HEK293 (cell line): ENCODE results near the gene ISG20L2.

Source experiments
- CTCF ChIA-PET: fragments of 350-600 bp; formaldehyde crosslinking; extraction: SDS; loops from one replicate; lab custom pipeline; 2021; ENCODE audit warnings: antibody characterized with exemption; lab: Yijun Ruan, JAX
- POLR2A ChIA-PET: fragments of 300-600 bp; formaldehyde crosslinking; extraction: SDS; loops from one replicate; lab custom pipeline; 2020; ENCODE audit warnings: antibody characterized with exemption, inconsistent platforms; lab: Yijun Ruan, JAX
- H3K27ac ChIP-seq: fragments of 200-500 bp; sonication (Bioruptor generic); 2 replicates; pipeline ENCODE4 v1.5.1; 2014; ENCODE audit warnings: low read depth, low read length, control low read depth, inconsistent platforms; ENCODE audit errors: extremely low read depth
- H3K36me3 ChIP-seq, 2 experiments: fragments of 200-500 bp in 1 of 2; sonication (Bioruptor generic) in 1 of 2; 1 replicate in 1 of 2; 2 replicates in 1 of 2; pipeline ENCODE4 v1.5.1; 2014 to 2017; ENCODE audit warnings: inconsistent platforms in 2 of 2, low read length in 2 of 2; ENCODE audit not compliant: control insufficient read depth in 2 of 2, insufficient read depth in 1 of 2
- H3K4me1 ChIP-seq: fragments of 200-500 bp; sonication (Bioruptor generic); 2 replicates; pipeline ENCODE4 v1.5.1; 2014; ENCODE audit warnings: mild to moderate bottlenecking, low read length, inconsistent platforms; ENCODE audit not compliant: control insufficient read depth, insufficient read depth
- H3K4me3 ChIP-seq: 2 replicates; pipeline ENCODE4 v1.5.1; 2011; ENCODE audit warnings: low read depth, mild to moderate bottlenecking, control low read depth, low read length, moderate library complexity
- H3K9me3 ChIP-seq: fragments of 200-500 bp; sonication (Bioruptor generic); 2 replicates; pipeline ENCODE4 v1.5.1; 2014; ENCODE audit warnings: low read depth, low read length, inconsistent platforms; ENCODE audit not compliant: control insufficient read depth, insufficient read depth
- MYNN ChIP-seq: fragments of 450-650 bp; formaldehyde crosslinking; IDR thresholded peaks from 2 replicates; pipeline ENCODE4 v1.5.1; 2016; ENCODE audit warnings: missing biosample characterization, missing genetic modification characterization, borderline replicate concordance
- OSR2 ChIP-seq: fragments of 450-650 bp; formaldehyde crosslinking; IDR thresholded peaks from 2 replicates; pipeline ENCODE4 v1.5.1; 2016; ENCODE audit warnings: missing biosample characterization, missing genetic modification characterization
- ZBTB1 ChIP-seq: fragments of 450-650 bp; formaldehyde crosslinking; IDR thresholded peaks from 2 replicates; pipeline ENCODE4 v1.5.1; 2016; ENCODE audit warnings: missing biosample characterization, missing genetic modification characterization
- ZFP41 ChIP-seq: fragments of 450-650 bp; formaldehyde crosslinking; IDR thresholded peaks from 2 replicates; pipeline ENCODE4 v1.5.1; 2016; ENCODE audit warnings: missing biosample characterization, missing genetic modification characterization, borderline replicate concordance
- ZNF138 ChIP-seq: fragments of 450-650 bp; formaldehyde crosslinking; IDR thresholded peaks from 2 replicates; pipeline ENCODE4 v1.5.1; 2016; ENCODE audit warnings: missing biosample characterization, missing genetic modification characterization, borderline replicate concordance
- ZNF211 ChIP-seq: fragments of 450-650 bp; formaldehyde crosslinking; IDR thresholded peaks from 2 replicates; pipeline ENCODE4 v1.5.1; 2016; ENCODE audit warnings: low read depth, missing biosample characterization, missing genetic modification characterization
- ZNF214 ChIP-seq: fragments of 450-650 bp; formaldehyde crosslinking; IDR thresholded peaks from 2 replicates; pipeline ENCODE4 v1.5.1; 2017; ENCODE audit warnings: missing biosample characterization, mild to moderate bottlenecking, missing genetic modification characterization, borderline replicate concordance
- ZNF24 ChIP-seq: fragments of 450-650 bp; formaldehyde crosslinking; IDR thresholded peaks from 2 replicates; pipeline ENCODE4 v1.5.1; 2016; ENCODE audit warnings: missing biosample characterization, missing genetic modification characterization
- ZNF48 ChIP-seq: fragments of 450-650 bp; formaldehyde crosslinking; IDR thresholded peaks from 2 replicates; pipeline ENCODE4 v1.5.1; 2016; ENCODE audit warnings: missing biosample characterization, missing genetic modification characterization
- ZNF624 ChIP-seq: fragments of 450-650 bp; formaldehyde crosslinking; IDR thresholded peaks from 2 replicates; pipeline ENCODE4 v1.5.1; 2017; ENCODE audit warnings: missing biosample characterization, missing genetic modification characterization
- ZNF626 ChIP-seq: fragments of 450-650 bp; sonication (Bioruptor Pico); formaldehyde crosslinking; IDR thresholded peaks from 2 replicates; pipeline ENCODE4 v1.5.1; 2018; ENCODE audit warnings: missing biosample characterization, missing genetic modification characterization, inconsistent platforms
- TF ChIP-seq, protein P1 (sequence below): fragments of 450-650 bp; formaldehyde crosslinking; conservative IDR thresholded peaks from 2 replicates; pipeline ENCODE4 v1.5.1; 2016; ENCODE audit warnings: low read depth, missing biosample characterization, missing genetic modification characterization
- TF ChIP-seq, protein P2 (sequence below): fragments of 450-650 bp; formaldehyde crosslinking; IDR thresholded peaks from 2 replicates; pipeline ENCODE4 v1.5.1; 2016; ENCODE audit warnings: missing biosample characterization, missing genetic modification characterization
- TF ChIP-seq, protein P3 (sequence below): fragments of 450-650 bp; formaldehyde crosslinking; IDR thresholded peaks from 2 replicates; pipeline ENCODE4 v1.5.1; 2016; ENCODE audit warnings: missing biosample characterization, missing genetic modification characterization
- TF ChIP-seq, protein P4 (sequence below): fragments of 450-650 bp; IDR thresholded peaks from 2 replicates; pipeline ENCODE4 v1.5.1; 2018; ENCODE audit warnings: missing biosample characterization, missing genetic modification characterization
- TF ChIP-seq, protein P5 (sequence below): fragments of 450-650 bp; formaldehyde crosslinking; IDR thresholded peaks from 2 replicates; pipeline ENCODE4 v1.5.1; 2017; ENCODE audit warnings: missing biosample characterization, missing genetic modification characterization

The ISG20L2 gene

DNA sequence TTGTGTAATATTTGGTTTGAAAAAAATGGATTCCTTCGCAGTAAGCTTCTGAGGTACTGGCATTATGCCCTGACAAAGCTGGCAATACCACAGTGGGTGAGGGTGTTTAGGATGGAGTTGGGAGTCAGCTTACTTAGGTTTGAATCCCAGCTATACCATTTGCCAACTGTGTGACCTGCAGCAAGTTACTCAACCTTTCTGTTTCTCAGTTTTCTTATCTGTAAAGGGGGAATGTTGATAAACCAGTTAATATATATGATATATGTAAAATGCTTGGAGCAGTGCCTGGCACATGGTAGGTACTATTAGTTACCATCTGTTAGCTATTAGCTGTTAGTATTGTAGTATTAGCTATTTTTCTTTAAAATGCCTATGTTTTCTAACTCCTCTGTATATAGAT lies 27.8 kb upstream of the ISG20L2 start (continued):
- TF ChIP-seq, protein P1, sequence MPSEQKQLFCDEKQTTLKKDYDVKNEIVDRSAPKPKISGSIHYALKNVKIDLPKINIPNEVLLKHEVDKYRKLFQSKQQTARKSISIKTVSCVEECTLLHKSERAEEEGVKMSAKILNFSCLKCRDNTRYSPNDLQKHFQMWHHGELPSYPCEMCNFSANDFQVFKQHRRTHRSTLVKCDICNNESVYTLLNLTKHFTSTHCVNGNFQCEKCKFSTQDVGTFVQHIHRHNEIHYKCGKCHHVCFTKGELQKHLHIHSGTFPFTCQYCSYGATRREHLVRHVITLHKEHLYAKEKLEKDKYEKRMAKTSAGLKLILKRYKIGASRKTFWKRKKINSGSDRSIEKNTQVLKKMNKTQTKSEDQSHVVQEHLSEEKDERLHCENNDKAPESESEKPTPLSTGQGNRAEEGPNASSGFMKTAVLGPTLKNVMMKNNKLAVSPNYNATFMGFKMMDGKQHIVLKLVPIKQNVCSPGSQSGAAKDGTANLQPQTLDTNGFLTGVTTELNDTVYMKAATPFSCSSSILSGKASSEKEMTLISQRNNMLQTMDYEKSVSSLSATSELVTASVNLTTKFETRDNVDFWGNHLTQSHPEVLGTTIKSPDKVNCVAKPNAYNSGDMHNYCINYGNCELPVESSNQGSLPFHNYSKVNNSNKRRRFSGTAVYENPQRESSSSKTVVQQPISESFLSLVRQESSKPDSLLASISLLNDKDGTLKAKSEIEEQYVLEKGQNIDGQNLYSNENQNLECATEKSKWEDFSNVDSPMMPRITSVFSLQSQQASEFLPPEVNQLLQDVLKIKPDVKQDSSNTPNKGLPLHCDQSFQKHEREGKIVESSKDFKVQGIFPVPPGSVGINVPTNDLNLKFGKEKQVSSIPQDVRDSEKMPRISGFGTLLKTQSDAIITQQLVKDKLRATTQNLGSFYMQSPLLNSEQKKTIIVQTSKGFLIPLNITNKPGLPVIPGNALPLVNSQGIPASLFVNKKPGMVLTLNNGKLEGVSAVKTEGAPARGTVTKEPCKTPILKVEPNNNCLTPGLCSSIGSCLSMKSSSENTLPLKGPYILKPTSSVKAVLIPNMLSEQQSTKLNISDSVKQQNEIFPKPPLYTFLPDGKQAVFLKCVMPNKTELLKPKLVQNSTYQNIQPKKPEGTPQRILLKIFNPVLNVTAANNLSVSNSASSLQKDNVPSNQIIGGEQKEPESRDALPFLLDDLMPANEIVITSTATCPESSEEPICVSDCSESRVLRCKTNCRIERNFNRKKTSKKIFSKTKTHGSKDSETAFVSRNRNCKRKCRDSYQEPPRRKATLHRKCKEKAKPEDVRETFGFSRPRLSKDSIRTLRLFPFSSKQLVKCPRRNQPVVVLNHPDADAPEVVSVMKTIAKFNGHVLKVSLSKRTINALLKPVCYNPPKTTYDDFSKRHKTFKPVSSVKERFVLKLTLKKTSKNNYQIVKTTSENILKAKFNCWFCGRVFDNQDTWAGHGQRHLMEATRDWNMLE (tag by site-specific recombination), result no peak
- TF ChIP-seq ZNF214 (tag by site-specific recombination) (no peak), MYNN (tag by site-specific recombination) (no peak), ZNF626 (tag by site-specific recombination) (no peak)
- TF ChIP-seq, protein P2, sequence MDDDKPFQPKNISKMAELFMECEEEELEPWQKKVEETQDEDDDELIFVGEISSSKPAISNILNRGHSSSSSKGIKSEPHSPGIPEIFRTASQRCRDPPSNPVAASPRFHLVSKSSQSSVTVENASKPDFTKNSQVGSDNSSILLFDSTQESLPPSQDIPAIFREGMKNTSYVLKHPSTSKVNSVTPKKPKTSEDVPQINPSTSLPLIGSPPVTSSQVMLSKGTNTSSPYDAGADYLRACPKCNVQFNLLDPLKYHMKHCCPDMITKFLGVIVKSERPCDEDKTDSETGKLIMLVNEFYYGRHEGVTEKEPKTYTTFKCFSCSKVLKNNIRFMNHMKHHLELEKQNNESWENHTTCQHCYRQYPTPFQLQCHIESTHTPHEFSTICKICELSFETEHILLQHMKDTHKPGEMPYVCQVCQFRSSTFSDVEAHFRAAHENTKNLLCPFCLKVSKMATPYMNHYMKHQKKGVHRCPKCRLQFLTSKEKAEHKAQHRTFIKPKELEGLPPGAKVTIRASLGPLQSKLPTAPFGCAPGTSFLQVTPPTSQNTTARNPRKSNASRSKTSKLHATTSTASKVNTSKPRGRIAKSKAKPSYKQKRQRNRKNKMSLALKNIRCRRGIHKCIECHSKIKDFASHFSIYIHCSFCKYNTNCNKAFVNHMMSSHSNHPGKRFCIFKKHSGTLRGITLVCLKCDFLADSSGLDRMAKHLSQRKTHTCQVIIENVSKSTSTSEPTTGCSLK (tag by site-specific recombination), result no peak
- TF ChIP-seq, all 188 proteins: peak for 0

DNA sequence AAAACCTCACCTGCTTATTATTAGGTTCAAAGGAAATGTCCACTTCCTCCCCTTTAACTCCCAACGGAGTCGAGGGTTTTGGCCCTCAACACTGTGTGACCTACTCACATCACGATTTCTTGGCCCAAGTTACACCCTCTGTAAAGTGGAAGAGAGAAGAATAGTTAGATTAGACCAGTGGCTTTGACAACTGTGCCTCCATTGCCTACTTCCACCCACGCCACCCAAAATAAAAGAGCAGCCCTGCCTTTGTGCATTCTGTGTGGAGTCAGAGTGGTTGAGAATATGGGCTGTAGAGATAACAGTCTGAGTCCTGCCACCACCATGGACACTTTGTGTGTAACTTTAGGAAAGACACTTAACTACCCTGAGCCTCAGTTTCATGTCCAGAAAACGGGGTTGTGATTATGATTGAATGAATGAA lies 27.0 kb upstream of the ISG20L2 start:
- TF ChIP-seq ZBTB1 (tag by site-specific recombination) (no peak), ZNF211 (tag by site-specific recombination) (no peak), ZNF48 (tag by site-specific recombination) (no peak), ZNF138 (tag by site-specific recombination) (no peak), ZFP41 (tag by site-specific recombination) (no peak), ZNF24 (tag by site-specific recombination) (no peak), ZNF624 (tag by site-specific recombination) (no peak), OSR2 (tag by site-specific recombination) (no peak)
- TF ChIP-seq, protein P2 (tag by site-specific recombination), result no peak
- TF ChIP-seq, protein P3, sequence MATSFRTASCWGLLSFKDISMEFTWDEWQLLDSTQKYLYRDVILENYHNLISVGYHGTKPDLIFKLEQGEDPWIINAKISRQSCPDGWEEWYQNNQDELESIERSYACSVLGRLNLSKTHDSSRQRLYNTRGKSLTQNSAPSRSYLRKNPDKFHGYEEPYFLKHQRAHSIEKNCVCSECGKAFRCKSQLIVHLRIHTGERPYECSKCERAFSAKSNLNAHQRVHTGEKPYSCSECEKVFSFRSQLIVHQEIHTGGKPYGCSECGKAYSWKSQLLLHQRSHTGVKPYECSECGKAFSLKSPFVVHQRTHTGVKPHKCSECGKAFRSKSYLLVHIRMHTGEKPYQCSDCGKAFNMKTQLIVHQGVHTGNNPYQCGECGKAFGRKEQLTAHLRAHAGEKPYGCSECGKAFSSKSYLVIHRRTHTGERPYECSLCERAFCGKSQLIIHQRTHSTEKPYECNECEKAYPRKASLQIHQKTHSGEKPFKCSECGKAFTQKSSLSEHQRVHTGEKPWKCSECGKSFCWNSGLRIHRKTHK (tag by site-specific recombination), result no peak
- TF ChIP-seq, protein P4, sequence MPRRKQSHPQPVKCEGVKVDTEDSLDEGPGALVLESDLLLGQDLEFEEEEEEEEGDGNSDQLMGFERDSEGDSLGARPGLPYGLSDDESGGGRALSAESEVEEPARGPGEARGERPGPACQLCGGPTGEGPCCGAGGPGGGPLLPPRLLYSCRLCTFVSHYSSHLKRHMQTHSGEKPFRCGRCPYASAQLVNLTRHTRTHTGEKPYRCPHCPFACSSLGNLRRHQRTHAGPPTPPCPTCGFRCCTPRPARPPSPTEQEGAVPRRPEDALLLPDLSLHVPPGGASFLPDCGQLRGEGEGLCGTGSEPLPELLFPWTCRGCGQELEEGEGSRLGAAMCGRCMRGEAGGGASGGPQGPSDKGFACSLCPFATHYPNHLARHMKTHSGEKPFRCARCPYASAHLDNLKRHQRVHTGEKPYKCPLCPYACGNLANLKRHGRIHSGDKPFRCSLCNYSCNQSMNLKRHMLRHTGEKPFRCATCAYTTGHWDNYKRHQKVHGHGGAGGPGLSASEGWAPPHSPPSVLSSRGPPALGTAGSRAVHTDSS (tag by site-specific recombination), result no peak
- TF ChIP-seq, protein P5, sequence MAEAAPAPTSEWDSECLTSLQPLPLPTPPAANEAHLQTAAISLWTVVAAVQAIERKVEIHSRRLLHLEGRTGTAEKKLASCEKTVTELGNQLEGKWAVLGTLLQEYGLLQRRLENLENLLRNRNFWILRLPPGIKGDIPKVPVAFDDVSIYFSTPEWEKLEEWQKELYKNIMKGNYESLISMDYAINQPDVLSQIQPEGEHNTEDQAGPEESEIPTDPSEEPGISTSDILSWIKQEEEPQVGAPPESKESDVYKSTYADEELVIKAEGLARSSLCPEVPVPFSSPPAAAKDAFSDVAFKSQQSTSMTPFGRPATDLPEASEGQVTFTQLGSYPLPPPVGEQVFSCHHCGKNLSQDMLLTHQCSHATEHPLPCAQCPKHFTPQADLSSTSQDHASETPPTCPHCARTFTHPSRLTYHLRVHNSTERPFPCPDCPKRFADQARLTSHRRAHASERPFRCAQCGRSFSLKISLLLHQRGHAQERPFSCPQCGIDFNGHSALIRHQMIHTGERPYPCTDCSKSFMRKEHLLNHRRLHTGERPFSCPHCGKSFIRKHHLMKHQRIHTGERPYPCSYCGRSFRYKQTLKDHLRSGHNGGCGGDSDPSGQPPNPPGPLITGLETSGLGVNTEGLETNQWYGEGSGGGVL (tag by site-specific recombination), result no peak
- TF ChIP-seq, all 188 proteins: peak for 0
- POLR2A ChIA-PET, result interaction anchor here (0.6 to 1.8 kb wide), 3 partner anchors 9 to 52 kb away, joined by 3 to 6 read pairs (median 6); partner anchors contain the start of gene PRCC
- Histone ChIP-seq H3K27ac (no peak overlapping the region), H3K4me3 (no peak overlapping the region), H3K36me3 (no peaks in the 10 kb centered on the region), H3K4me1 (no peaks in the 10 kb centered on the region), H3K9me3 (no peaks in the 10 kb centered on the region)
- CTCF ChIA-PET, result interaction anchor here (1.1 to 2.0 kb wide), 4 partner anchors 8 to 105 kb away, joined by 3 to 6 read pairs (median 5); partner anchors contain the start of gene NTRK1
